Measurements from ENCODE around the gene TMBIM6. TPM values are rescaled to one million over a fixed set of nuclear protein-coding genes. Genes with fewer than 3 reads are reported as not detected.
A peak's percentile ranks its signal among the peaks of the same experiment; 100 is the strongest.

The TMBIM6 gene
- total and polyA plus RNA-seq, 10 donors = 100 to 437 (median 375) TPM

DNA sequence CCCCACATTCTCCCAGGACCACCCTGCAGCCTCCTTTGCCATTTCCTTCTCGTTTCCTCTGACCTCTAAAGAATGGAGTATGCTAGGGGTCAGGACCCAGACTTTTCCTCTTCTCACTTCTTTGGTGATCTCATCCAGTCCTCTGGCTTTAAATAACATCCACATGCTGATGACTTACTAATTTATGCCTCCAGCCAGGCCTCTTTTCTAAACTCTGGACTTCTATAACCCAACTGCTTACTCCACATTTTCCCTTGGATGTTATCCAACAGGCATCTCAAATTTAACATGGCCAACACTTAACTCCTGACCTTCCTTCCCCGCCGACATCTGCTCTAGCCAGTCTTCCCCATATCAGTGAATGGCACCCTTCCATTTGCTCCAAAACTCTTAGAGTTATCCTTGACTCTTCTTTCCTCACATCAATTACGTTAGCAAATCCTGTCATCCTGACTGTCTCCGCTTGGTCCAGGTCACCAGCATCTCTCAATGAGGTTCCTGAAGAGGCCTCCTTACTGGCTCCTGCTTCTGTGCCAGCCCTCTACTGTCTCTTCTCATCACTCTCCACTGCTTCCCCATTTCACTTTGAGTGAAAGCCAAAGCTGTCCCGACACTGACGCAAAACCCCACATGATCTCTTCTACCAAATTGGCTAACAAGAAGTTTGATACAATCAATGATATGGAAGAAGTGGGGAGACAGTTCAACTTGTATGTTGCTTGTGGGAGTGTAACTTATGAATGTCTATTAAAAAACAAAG, 42.7 kb downstream of the TMBIM6 start:
- no peak overlapping the region for H3K4me3 ChIP-seq
- no peak for TF ChIP-seq POLR2A (IDR thresholded peaks at IDR 0.05)
- TF ChIP-seq POLR2AphosphoS5 (IDR thresholded peaks at IDR 0.05) = peak in 1 of 3 donors; percentile 73
- TF ChIP-seq, protein P1, sequence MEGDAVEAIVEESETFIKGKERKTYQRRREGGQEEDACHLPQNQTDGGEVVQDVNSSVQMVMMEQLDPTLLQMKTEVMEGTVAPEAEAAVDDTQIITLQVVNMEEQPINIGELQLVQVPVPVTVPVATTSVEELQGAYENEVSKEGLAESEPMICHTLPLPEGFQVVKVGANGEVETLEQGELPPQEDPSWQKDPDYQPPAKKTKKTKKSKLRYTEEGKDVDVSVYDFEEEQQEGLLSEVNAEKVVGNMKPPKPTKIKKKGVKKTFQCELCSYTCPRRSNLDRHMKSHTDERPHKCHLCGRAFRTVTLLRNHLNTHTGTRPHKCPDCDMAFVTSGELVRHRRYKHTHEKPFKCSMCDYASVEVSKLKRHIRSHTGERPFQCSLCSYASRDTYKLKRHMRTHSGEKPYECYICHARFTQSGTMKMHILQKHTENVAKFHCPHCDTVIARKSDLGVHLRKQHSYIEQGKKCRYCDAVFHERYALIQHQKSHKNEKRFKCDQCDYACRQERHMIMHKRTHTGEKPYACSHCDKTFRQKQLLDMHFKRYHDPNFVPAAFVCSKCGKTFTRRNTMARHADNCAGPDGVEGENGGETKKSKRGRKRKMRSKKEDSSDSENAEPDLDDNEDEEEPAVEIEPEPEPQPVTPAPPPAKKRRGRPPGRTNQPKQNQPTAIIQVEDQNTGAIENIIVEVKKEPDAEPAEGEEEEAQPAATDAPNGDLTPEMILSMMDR (IDR thresholded peaks at IDR 0.05 in 8 of 11, conservative IDR thresholded peaks at IDR 0.05 in 3 of 11) = no peak
- H3K27me3 ChIP-seq (replicated peaks in 1 of 7) = peaks cover 0 to 52% (median 6%) of the 10 kb centered on the region in 7 donors
- DNase-seq = no peak
- intact Hi-C loops (cut with DNase I; ENCODE audit: low total_unique reads) = no loop called here
- H3K9me3 ChIP-seq = peaks cover 0 to 8% (median 0%) of the 10 kb centered on the region in 8 donors
- peak overlapping the region in 4 of 8 donors; percentile 4 to 23 (median 12) for H3K27ac ChIP-seq
- no peaks in the 10 kb centered on the region for H3K36me3 ChIP-seq
- WGBS, 5 donors = 36 to 55% (median 38%) methylated on average over 7 of the region's 7 CpGs
- H3K4me1 ChIP-seq = peaks cover 4 to 23% (median 12%) of the 10 kb centered on the region in 6 donors

DNA sequence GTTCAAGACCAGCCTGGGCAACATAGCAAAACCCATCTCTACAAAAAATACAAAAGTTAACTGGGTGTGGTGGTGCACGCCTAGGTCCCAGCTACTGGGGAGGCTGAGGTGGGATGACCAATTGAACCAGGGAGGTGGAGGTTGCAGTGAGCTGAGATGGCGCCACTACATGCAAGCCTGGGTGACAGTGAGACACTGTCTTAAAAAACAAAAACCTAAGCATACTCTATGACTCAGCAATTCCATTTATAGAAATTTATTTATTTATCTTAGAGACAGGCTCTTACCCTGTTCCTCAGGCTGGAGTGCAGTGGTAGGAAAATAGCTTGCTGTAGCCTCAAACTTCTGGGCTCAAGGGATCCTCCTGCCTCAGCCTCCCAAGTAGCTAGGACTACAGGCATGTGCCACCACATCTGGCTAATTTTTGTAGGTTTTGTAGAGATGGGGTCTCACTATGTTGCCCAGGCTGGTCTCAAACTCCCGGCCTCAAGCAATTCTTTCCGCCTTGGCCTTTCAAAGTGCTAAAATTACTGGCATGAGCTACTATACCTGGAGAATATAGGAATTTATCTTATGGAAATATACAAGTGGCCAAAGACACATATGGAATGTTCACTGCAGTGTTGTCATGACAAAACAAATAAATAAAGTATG, 43.5 kb downstream of the TMBIM6 start:
- 78 to 92% (median 88%) methylated on average over 4 of the region's 4 CpGs for WGBS, 5 donors
- Histone ChIP-seq H3K4me1 (peaks cover 4 to 23% (median 12%) of the 10 kb centered on the region in 6 donors), H3K4me3 (no peak overlapping the region), H3K27me3 (replicated peaks in 1 of 7) (peaks cover 0 to 44% (median 0%) of the 10 kb centered on the region in 7 donors), H3K36me3 (peaks cover 0 to 6% (median under 1%) of the 10 kb centered on the region in 6 donors), H3K27ac (peak overlapping the region in 4 of 8 donors; percentile 4 to 23 (median 12)), H3K9me3 (peaks cover 0 to 7% (median 0%) of the 10 kb centered on the region in 8 donors)
- intact Hi-C loops (cut with DNase I; ENCODE audit: low total_unique reads) = no loop called here
- no peak for TF ChIP-seq POLR2AphosphoS5 (IDR thresholded peaks at IDR 0.05)
- TF ChIP-seq POLR2A (IDR thresholded peaks at IDR 0.05) = no peak
- TF ChIP-seq, protein P1 (IDR thresholded peaks at IDR 0.05 in 8 of 11, conservative IDR thresholded peaks at IDR 0.05 in 3 of 11) = no peak
- DNase-seq = no peak

DNA sequence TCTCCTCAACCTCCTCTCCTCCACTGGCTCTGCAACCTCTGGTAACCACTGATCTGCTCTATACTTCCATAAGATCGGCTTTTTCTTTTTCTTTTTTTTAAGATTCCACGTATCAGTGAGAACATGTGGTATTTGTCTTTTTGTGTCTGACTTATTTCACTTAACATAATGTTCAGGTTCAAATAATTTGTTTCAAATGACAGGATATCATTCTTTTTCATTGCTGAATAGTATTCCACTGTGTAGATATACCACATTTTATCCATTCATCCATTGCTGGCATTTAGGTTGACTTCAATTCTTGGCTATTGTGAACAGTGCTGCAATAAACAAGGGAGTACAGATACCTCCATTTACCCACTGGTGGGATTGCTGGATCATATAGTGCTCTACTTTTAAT, 46.3 kb downstream of the TMBIM6 start:
- TF ChIP-seq POLR2A (IDR thresholded peaks at IDR 0.05) = no peak
- TF ChIP-seq, protein P1 (IDR thresholded peaks at IDR 0.05 in 8 of 11, conservative IDR thresholded peaks at IDR 0.05 in 3 of 11) = no peak
- TF ChIP-seq POLR2AphosphoS5 (IDR thresholded peaks at IDR 0.05) = no peak
- no peak overlapping the region for H3K4me3 ChIP-seq
- peaks cover 0 to 16% (median 0%) of the 10 kb centered on the region in 7 donors for H3K27me3 ChIP-seq (replicated peaks in 1 of 7)
- WGBS, 5 donors = 96 to 98% (median 97%) methylated on average over 2 of the region's 2 CpGs
- peaks cover 0 to 31% (median 16%) of the 10 kb centered on the region in 6 donors for H3K36me3 ChIP-seq
- H3K9me3 ChIP-seq = peaks cover 0 to 7% (median 0%) of the 10 kb centered on the region in 8 donors
- no peak for DNase-seq
- peaks cover 4 to 23% (median 12%) of the 10 kb centered on the region in 6 donors for H3K4me1 ChIP-seq
- intact Hi-C loops (cut with DNase I; ENCODE audit: low total_unique reads) = no loop called here
- H3K27ac ChIP-seq = no peak overlapping the region

DNA sequence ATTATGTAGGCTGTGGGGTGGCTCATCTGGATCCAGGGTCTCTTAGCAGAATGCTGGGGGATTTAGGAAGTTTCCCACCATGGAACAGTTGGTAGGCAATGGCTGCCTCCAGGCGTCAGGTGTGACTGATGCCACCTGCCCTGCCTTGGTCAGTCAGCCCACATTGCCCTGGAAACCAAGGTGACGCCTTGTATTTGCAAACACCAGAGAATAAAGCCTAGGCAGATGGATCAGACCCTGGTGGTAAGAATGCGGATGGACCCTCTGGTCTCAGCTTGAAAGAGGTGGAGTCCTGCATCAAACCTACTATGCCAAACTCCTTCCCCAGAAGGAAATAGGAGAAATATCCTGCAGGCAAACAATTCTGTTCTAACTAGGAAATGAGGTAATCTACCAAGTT, 48.6 kb downstream of the TMBIM6 start:
- peaks cover 0 to 2% (median 0%) of the 10 kb centered on the region in 6 donors for H3K4me1 ChIP-seq
- TF ChIP-seq POLR2A (IDR thresholded peaks at IDR 0.05) (no peak), POLR2AphosphoS5 (IDR thresholded peaks at IDR 0.05) (no peak)
- TF ChIP-seq, protein P1 (IDR thresholded peaks at IDR 0.05 in 8 of 11, conservative IDR thresholded peaks at IDR 0.05 in 3 of 11) = no peak
- peaks cover 0 to 12% (median 0%) of the 10 kb centered on the region in 7 donors for H3K27me3 ChIP-seq (replicated peaks in 1 of 7)
- H3K4me3 ChIP-seq = no peak overlapping the region
- intact Hi-C loops (cut with DNase I; ENCODE audit: low total_unique reads) = no loop called here
- peaks cover 0 to 52% (median 17%) of the 10 kb centered on the region in 6 donors for H3K36me3 ChIP-seq
- peaks cover 0 to 7% (median 0%) of the 10 kb centered on the region in 8 donors for H3K9me3 ChIP-seq
- H3K27ac ChIP-seq = no peak overlapping the region
- 84 to 100% (median 92%) methylated on average over 2 to 3 of the region's 3 CpGs for WGBS, 5 donors
- peak; percentile 14 for DNase-seq
